ENCODE measurements around the gene PCDH11Y.
"Not testable (repeated sequence)": the region's sequence is repeated elsewhere in the genome, so short reads cannot be mapped to it uniquely, and the experiment has no call there.

Gene PCDH11Y

DNA sequence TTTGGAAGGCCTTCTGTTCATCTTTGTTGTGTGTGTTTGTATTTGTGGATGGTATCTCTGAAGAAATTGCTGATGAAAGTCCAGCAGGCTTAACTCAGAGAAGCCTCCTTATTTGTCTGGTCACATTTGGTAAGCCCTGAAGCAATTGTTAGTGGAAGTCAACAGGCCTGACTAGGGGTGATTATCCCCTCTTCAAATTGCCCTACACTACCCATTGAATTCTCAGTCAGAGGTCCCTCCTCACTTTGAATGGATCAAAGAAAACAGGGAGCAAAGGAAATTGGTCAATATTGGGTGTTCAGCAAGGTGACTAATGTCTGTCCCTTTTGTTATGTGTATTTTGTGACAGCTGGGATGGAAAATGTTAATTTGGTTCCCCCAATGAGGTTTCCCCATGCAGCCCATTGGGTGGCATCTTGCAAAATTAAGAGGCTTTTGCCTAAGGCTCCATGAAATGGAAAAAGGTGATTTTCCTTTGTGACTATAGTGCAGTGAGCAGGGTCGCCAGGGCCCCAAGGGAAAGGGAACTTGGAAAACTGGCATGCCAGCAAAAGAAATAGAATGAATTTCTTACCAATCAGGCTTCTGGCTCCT lies 709.8 kb downstream of the PCDH11Y start:
- H3K4me3 ChIP-seq (ENCODE audit: control insufficient read depth in 1 of 7, extremely low read depth in 1 of 7, insufficient read depth in 4 of 7, low read depth in 2 of 7, low read length in 6 of 7); H3K27me3 ChIP-seq (replicated peaks in 2 of 5; ENCODE audit: control insufficient read depth in 4 of 5, insufficient read depth in 5 of 5, low read length in 4 of 5); H3K4me1 ChIP-seq (ENCODE audit: control extremely low read depth in 1 of 4, control insufficient read depth in 4 of 4, insufficient read depth in 4 of 4, low read length in 3 of 4); H3K27ac ChIP-seq (ENCODE audit: insufficient read depth in 1 of 2, low read depth in 1 of 2, low read length in 2 of 2, poor library complexity in 1 of 2, severe bottlenecking in 2 of 2); DNase-seq; POLR2A ChIA-PET; H3K9me3 ChIP-seq (ENCODE audit: control extremely low read depth in 1 of 5, control insufficient read depth in 4 of 5, insufficient read depth in 2 of 5, low read depth in 1 of 5, low read length in 4 of 5); H3K36me3 ChIP-seq (ENCODE audit: control insufficient read depth in 4 of 4, insufficient read depth in 4 of 4, low read length in 3 of 4); CTCF ChIA-PET: not testable (repeated sequence)
- WGBS (ENCODE audit: insufficient coverage), result no CpG with 5 or more reads among the region's 1 CpG

DNA sequence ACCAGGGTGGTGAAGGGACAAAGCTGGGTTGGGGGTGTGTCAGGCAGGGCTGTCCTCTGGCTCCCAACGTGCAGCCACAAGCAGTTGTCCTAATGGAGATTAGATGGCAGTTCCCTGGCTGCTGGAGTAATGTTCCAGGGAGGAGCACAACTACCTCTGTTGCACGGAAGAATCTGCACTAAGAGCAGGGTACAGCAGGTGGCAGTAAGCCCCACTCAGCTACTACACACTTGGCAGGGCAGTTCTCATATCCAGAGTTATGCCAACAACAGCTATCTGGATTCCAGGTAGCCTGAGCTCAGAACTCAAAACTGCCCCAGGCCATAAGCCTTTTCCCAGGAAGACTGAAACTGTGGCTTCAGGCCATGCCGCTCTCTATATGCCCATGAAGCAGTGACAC lies 761.3 kb downstream of the PCDH11Y start:
- H3K27me3 ChIP-seq (replicated peaks in 2 of 5; ENCODE audit: control insufficient read depth in 4 of 5, insufficient read depth in 5 of 5, low read length in 4 of 5); H3K4me3 ChIP-seq (ENCODE audit: control insufficient read depth in 1 of 7, extremely low read depth in 1 of 7, insufficient read depth in 4 of 7, low read depth in 2 of 7, low read length in 6 of 7); DNase-seq; H3K9me3 ChIP-seq (ENCODE audit: control extremely low read depth in 1 of 5, control insufficient read depth in 4 of 5, insufficient read depth in 2 of 5, low read depth in 1 of 5, low read length in 4 of 5); H3K4me1 ChIP-seq (ENCODE audit: control extremely low read depth in 1 of 4, control insufficient read depth in 4 of 4, insufficient read depth in 4 of 4, low read length in 3 of 4); CTCF ChIA-PET; H3K27ac ChIP-seq (ENCODE audit: insufficient read depth in 1 of 2, low read depth in 1 of 2, low read length in 2 of 2, poor library complexity in 1 of 2, severe bottlenecking in 2 of 2); H3K36me3 ChIP-seq (ENCODE audit: control insufficient read depth in 4 of 4, insufficient read depth in 4 of 4, low read length in 3 of 4); POLR2A ChIA-PET: not testable (repeated sequence)
- no CpG with 5 or more reads among the region's 3 CpGs for WGBS (ENCODE audit: insufficient coverage)

DNA sequence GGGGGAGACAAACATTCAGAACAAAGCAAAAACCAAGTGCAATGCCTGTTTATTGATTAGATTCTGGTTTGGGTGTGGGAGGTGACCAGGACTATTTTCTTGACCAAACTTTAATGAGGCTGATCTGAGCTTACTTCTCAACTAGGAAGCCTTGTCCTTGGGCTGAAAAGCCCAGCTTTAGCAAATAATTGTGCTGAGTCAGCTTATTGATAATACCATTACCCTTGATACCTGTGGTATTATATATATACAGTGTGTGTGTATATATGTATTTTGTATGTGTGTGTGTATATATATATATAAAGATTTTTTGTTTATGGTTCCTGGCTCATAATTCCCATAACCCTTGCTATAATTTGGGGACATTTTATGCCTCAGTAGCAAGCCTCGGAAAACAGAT lies 776.4 kb downstream of the PCDH11Y start:
- POLR2A ChIA-PET, result not testable (repeated sequence)
- no CpG with 5 or more reads among the region's 1 CpG for WGBS (ENCODE audit: insufficient coverage)

More for the DNA sequence above, 776.4 kb downstream of the PCDH11Y start:
- H3K27me3 ChIP-seq (replicated peaks in 2 of 5; ENCODE audit: control insufficient read depth in 4 of 5, insufficient read depth in 5 of 5, low read length in 4 of 5); H3K9me3 ChIP-seq (ENCODE audit: control extremely low read depth in 1 of 5, control insufficient read depth in 4 of 5, insufficient read depth in 2 of 5, low read depth in 1 of 5, low read length in 4 of 5); H3K36me3 ChIP-seq (ENCODE audit: control insufficient read depth in 4 of 4, insufficient read depth in 4 of 4, low read length in 3 of 4); H3K27ac ChIP-seq (ENCODE audit: insufficient read depth in 1 of 2, low read depth in 1 of 2, low read length in 2 of 2, poor library complexity in 1 of 2, severe bottlenecking in 2 of 2); H3K4me1 ChIP-seq (ENCODE audit: control extremely low read depth in 1 of 4, control insufficient read depth in 4 of 4, insufficient read depth in 4 of 4, low read length in 3 of 4); H3K4me3 ChIP-seq (ENCODE audit: control insufficient read depth in 1 of 7, extremely low read depth in 1 of 7, insufficient read depth in 4 of 7, low read depth in 2 of 7, low read length in 6 of 7); DNase-seq; CTCF ChIA-PET: not testable (repeated sequence)
